Measurements from ENCODE around the gene APOBEC3G.

APOBEC3G gene

GRCh38 chr22:39094717-39095389, 17.8 kb downstream of the APOBEC3G start:
- DNase-seq (ENCODE audit: low read depth in 1 of 2, low spot score in 1 of 2): no peak
- Histone ChIP-seq H3K27me3 (ENCODE audit: insufficient read depth, poor library complexity, severe bottlenecking) (peaks cover 8% of the 10 kb centered on the region), H3K27ac (replicated peaks) (no peak overlapping the region), H3K4me3 (replicated peaks; ENCODE audit: insufficient read depth, low read length) (no peak overlapping the region)
- TF ChIP-seq SPI1 (IDR thresholded peaks at IDR 0.05; ENCODE audit: borderline replicate concordance, low read depth): no peak
- no peak for TF ChIP-seq POLR2AphosphoS5 (IDR thresholded peaks at IDR 0.05; ENCODE audit: low read depth)
- TF ChIP-seq GABPA (IDR thresholded peaks at IDR 0.05; ENCODE audit: low read depth): no peak
- no peak for TF ChIP-seq CTCF (IDR thresholded peaks at IDR 0.05; ENCODE audit: insufficient read depth, low read length)
- TF ChIP-seq REST (IDR thresholded peaks at IDR 0.05; ENCODE audit: insufficient replicate concordance, low read depth): no peak

- H3K4me3 ChIP-seq (replicated peaks; ENCODE audit: insufficient read depth, low read length): no peak overlapping the region
- TF ChIP-seq GABPA (IDR thresholded peaks at IDR 0.05; ENCODE audit: low read depth): no peak
- TF ChIP-seq SPI1 (IDR thresholded peaks at IDR 0.05; ENCODE audit: borderline replicate concordance, low read depth): no peak
- TF ChIP-seq CTCF (IDR thresholded peaks at IDR 0.05; ENCODE audit: insufficient read depth, low read length): no peak
- TF ChIP-seq REST (IDR thresholded peaks at IDR 0.05; ENCODE audit: insufficient replicate concordance, low read depth): no peak
- no peak for TF ChIP-seq POLR2AphosphoS5 (IDR thresholded peaks at IDR 0.05; ENCODE audit: low read depth)
- H3K27me3 ChIP-seq (ENCODE audit: insufficient read depth, poor library complexity, severe bottlenecking): peaks cover 4% of the 10 kb centered on the region
- no peak overlapping the region for H3K27ac ChIP-seq (replicated peaks)
- no peak for DNase-seq (ENCODE audit: low read depth in 1 of 2, low spot score in 1 of 2)
Observed at GRCh38 chr22:39095971-39096370, 18.9 kb downstream of the APOBEC3G start.

- Histone ChIP-seq H3K27me3 (ENCODE audit: insufficient read depth, poor library complexity, severe bottlenecking) (peaks cover 4% of the 10 kb centered on the region), H3K27ac (replicated peaks) (no peak within 1 kb of the TSS), H3K4me3 (replicated peaks; ENCODE audit: insufficient read depth, low read length) (no peak within 1 kb of the TSS)
- no peak for DNase-seq (ENCODE audit: low read depth in 1 of 2, low spot score in 1 of 2)
- TF ChIP-seq SPI1 (IDR thresholded peaks at IDR 0.05; ENCODE audit: borderline replicate concordance, low read depth) (no peak), CTCF (IDR thresholded peaks at IDR 0.05; ENCODE audit: insufficient read depth, low read length) (no peak)
Observed at GRCh38 chr22:39097098-39098020, 20.3 kb downstream of the APOBEC3G start, which contains the start of gene APOBEC3H. Gene APOBEC3H, plus strand, starts transcription at chr22:39097244. Its CDS starts 3,035 bp downstream, at chr22:39100279.

Data from HL-60 (cell line).